Left forelimb (tissue), 1 donor: ENCODE measurements around the gene EGFLAM.

Source experiments
- DNase-seq: peaks from one replicate; pipeline ENCODE4 v3.0.0-alpha.2; 2018; ENCODE audit warnings: low spot score

Gene EGFLAM

DNA sequence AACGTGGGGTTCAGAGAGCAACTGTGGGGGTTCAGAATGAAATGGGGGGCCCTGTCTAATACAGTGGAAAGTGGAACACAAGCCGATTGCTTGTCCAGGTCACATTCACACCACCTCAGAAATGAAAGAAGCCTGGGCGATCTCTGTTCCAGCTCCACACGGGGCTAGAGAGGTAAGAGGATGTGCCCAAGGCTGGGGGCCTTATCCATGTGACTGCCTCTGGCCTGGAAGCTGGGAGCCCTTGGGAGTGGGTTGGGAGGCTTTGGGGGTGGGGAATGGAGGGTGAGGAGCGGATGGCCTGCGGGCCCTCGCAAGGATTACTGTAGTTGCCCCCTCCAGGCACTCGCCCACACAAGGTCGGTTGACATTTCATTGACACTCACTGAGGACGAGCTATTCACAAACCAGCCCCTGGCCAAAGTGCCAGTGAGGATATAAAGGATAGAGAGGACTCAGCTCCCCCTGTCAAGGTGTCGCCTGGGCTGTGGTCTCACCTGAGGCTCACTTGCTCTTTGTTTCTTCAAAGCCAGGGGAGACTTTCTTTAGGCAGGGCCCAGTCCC lies 211.4 kb downstream of the EGFLAM start:
- no peak for DNase-seq

- no peak for DNase-seq
Observed at GRCh38 chr5:38471709-38472108, 213.3 kb downstream of the EGFLAM start.

- DNase-seq: no peak
Observed at GRCh38 chr5:38472541-38472940, 214.2 kb downstream of the EGFLAM start.

DNA sequence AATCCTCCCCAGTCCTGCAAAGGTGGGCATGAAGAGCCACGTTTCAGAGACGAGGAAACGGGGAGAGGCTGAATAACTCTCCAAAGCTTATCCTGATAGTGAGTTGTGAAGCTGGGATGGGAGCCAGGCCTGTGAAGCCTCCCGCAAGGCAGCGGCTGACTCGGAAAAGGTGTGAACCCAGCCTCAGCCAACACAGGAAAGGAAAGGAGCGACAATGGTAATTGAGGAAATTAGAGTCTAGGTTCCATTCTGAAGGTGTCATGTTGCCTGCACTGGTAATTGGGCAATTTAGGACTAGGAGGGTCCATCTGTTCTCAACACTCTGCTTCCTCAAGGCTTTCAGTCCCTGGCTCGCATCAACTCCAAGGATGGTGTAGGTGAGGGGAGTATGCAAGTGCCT lies 214.6 kb downstream of the EGFLAM start:
- DNase-seq: no peak

DNA sequence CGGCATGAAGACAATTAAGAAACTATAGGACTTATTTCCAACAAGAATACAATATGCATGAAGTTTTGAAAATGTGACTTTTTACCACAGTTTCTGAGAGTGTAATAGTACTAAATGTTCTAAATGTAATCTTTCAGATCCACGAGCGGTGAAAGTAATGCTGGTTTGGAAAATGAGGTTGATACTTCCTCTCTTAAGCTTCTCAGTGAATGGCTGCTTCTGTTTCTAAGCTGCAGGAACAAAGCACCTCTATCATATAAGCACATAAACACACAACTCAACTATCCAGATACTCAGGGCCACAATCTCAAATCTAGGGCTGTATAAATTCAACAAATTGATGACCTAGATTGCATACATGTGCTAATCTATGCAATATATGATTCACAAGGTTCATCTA lies 219.8 kb downstream of the EGFLAM start:
- DNase-seq: no peak

- DNase-seq: no peak
Observed at GRCh38 chr5:38478878-38479277, 220.5 kb downstream of the EGFLAM start.

- no peak for DNase-seq
Observed at GRCh38 chr5:38479315-38479904, 221.1 kb downstream of the EGFLAM start.

DNA sequence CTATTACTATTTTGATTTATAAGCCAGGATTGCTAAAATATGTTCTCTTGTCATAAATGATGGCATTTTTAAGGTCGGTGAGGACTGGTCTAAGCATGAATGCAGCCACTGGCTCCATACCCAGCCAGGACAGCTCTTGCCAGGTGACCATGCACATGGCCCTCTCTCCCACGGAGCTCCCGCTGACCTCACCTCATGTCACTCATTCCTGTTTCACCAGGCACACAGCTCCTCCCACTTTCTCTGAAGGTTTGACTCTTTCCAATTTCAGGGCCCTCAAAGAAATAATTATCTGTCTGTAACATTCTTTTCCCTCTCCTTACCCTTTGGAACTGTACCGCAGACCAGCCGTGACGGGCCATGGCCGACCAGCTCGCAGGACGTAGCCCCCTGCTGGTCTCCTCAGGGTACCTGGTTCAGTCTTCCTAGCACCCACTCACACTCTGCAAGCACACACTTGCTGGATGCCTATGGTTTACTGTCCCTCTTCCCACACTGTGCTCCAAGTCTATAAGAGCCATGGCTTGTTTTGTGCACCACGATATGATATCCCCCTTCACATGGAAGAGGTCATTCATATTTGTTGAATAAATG lies 225.5 kb downstream of the EGFLAM start:
- DNase-seq: no peak

GRCh38 chr5:38494175-38494574 lies 235.8 kb downstream of the EGFLAM start:
- no peak for DNase-seq

DNA sequence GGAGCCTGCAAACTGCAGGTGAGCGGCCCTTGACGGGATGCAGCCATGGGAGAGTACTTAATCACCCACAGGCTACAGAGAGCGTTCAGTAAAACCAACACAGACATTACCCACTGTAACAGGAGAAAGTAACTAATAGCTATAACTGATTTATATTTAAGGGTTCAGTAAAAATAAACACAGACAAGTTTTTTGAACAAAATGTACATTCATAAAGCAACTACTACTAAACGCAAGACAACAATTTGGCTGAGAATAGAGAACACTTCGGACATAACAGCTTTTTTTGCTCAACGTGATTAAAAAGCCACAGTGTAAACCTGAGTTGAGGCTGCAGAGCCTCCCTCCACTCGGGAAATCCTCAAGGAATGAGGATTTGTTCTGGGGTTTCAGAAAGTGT lies 236.4 kb downstream of the EGFLAM start:
- DNase-seq: no peak

GRCh38 chr5:38497946-38498345 lies 239.6 kb downstream of the EGFLAM start:
- DNase-seq: no peak

DNA sequence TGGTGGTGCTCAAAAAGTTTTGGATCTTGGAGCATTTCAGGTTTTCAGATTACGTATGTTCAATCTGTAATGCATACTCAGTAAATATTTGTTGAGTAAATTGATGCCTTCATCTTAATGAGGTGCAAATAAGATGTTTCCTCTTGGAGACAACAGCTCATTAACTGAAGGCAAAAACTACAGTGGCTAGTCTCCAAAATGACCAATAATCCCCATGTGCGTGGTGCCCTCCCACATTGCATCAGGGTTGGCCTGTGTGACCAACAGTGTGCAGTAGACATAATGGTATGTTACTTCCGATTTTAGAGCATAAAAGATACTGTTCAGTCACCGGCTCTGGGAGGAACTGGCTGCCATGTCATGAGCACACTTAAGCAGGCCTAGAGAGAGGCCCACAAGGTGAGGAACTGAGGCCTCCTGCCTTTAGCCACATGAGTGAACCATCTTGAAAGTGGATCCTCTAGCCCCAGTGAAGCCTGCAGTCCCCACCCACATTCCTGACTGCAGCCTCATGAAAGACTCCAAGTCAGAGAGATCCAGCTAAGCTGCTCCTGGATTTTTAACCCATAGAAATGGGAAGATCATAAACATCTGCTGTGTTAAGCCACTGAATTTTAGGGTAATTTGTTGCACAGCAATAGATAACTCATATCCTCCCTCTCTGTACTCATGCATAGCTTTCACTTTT lies 242.4 kb downstream of the EGFLAM start:
- no peak for DNase-seq

DNA sequence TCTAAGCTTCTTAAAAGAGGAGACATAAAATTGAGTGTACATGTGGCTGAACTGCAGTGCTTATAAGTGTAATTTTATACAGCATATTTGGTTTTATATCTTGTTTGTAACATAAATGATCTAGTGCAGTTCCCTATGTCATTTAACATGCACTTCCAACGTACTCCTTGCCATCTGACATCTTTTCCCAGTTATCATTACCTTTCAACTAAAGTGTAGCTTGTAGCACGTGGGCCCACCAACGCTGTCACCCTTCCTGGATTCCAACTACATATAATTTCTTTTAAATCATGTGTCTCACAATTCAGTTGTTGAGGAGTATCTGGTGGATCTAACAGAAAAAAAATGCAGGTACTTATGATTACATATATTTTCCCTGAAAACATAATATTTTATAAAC lies 247.9 kb downstream of the EGFLAM start:
- no peak for DNase-seq

- no peak for DNase-seq
Observed at GRCh38 chr5:38509185-38509584, 250.8 kb downstream of the EGFLAM start.
